ENCODE results near the gene TNFRSF1A. TPM values are rescaled to one million over a fixed set of nuclear protein-coding genes. Genes with fewer than 3 reads are reported as not detected.
A peak's percentile ranks its signal among the peaks of the same experiment; 100 is the strongest.

TNFRSF1A gene
- total and polyA plus RNA-seq, 10 donors, result 22.5 to 578 (median 211) TPM

DNA sequence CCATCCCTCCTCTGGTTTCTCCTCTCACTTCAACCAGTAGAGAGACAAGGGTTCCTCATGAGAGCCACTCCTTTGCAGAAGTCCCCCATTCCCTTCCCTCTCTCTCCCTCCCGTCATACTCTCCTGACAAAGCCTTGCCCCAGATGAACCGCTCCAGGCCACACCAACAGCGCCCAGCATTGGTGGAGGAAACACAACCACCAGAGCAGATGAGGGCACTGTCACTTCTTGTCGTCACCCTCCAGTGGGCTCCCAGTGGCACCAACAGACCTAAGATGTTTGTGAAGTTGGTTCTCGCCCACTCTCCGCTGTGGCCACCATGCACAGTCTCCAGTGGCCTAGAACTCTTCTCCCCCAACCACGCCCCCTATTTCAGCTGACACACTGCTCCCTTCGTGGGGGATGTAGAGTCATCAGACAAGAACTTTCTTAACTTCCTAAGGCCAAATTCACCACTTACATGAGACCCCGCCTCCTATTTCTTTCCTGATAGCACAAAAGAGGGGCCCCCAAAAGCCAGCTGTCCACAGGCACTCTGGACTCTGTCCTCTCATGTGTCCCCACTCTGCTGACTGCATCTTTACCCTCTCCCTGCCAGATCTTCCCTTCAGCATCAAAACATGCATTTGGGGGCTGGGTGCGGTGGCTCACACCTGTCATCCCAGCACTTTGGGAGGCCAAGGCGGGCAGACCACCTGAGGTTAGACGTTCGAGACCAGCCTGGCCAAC is 60.6 kb downstream of the TNFRSF1A start:
- H3K4me3 ChIP-seq, result no peak overlapping the region
- H3K27ac ChIP-seq, result no peak overlapping the region
- 83 to 93% (median 86%) methylated on average over 13 of the region's 13 CpGs for WGBS, 5 donors
- H3K4me1 ChIP-seq, result peaks cover 10 to 49% (median 26%) of the 10 kb centered on the region in 6 donors
- intact Hi-C loops (cut with DNase I; ENCODE audit: low total_unique reads), result loop anchor here (2.0 kb wide), 1 partner anchor 86 kb away; no protein-coding TSS in a partner anchor
- peak; percentile 56 for DNase-seq
- H3K27me3 ChIP-seq (replicated peaks in 1 of 7), result peaks cover 0 to 40% (median 0%) of the 10 kb centered on the region in 7 donors
- no peaks in the 10 kb centered on the region for H3K36me3 ChIP-seq
- H3K9me3 ChIP-seq, result no peaks in the 10 kb centered on the region
- TF ChIP-seq POLR2A (IDR thresholded peaks at IDR 0.05) (no peak), POLR2AphosphoS5 (IDR thresholded peaks at IDR 0.05) (no peak)
- TF ChIP-seq, protein P1, sequence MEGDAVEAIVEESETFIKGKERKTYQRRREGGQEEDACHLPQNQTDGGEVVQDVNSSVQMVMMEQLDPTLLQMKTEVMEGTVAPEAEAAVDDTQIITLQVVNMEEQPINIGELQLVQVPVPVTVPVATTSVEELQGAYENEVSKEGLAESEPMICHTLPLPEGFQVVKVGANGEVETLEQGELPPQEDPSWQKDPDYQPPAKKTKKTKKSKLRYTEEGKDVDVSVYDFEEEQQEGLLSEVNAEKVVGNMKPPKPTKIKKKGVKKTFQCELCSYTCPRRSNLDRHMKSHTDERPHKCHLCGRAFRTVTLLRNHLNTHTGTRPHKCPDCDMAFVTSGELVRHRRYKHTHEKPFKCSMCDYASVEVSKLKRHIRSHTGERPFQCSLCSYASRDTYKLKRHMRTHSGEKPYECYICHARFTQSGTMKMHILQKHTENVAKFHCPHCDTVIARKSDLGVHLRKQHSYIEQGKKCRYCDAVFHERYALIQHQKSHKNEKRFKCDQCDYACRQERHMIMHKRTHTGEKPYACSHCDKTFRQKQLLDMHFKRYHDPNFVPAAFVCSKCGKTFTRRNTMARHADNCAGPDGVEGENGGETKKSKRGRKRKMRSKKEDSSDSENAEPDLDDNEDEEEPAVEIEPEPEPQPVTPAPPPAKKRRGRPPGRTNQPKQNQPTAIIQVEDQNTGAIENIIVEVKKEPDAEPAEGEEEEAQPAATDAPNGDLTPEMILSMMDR (IDR thresholded peaks at IDR 0.05 in 8 of 11, conservative IDR thresholded peaks at IDR 0.05 in 3 of 11), result no peak

DNA sequence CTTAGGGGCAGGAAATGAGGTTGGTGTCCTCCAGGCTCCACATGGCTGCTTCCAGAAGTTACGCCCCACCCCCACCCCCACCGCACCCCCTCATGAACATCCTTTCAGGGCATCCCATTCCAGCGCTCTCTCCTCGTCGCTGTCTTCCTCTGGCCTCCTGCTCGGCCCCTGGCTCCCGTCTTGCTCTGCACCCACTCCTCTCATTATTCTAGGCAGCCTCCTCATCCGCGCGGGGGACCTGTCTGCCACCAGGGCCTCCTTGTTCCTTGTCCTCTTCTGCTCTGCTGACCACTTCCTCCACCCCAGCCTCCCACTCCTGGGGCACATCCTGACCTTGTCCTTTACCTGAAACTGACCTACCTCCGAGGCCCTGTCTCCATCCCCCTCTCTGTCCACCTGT is 61.2 kb downstream of the TNFRSF1A start:
- WGBS, 5 donors, result 80 to 93% (median 88%) methylated on average over 11 of the region's 11 CpGs
- DNase-seq, result peak; percentile 63
- no peaks in the 10 kb centered on the region for H3K9me3 ChIP-seq
- peaks cover 10 to 44% (median 26%) of the 10 kb centered on the region in 6 donors for H3K4me1 ChIP-seq
- H3K27ac ChIP-seq, result peak overlapping the region in 1 of 8 donors; percentile 87
- H3K36me3 ChIP-seq, result no peaks in the 10 kb centered on the region
- no peak overlapping the region for H3K4me3 ChIP-seq
- TF ChIP-seq, protein P1 (IDR thresholded peaks at IDR 0.05 in 8 of 11, conservative IDR thresholded peaks at IDR 0.05 in 3 of 11), result no peak
- TF ChIP-seq POLR2A (IDR thresholded peaks at IDR 0.05) (no peak), POLR2AphosphoS5 (IDR thresholded peaks at IDR 0.05) (no peak)
- intact Hi-C loops (cut with DNase I; ENCODE audit: low total_unique reads), result loop anchor here (2.0 kb wide), 1 partner anchor 86 kb away; no protein-coding TSS in a partner anchor
- peaks cover 0 to 45% (median 0%) of the 10 kb centered on the region in 7 donors for H3K27me3 ChIP-seq (replicated peaks in 1 of 7)

DNA sequence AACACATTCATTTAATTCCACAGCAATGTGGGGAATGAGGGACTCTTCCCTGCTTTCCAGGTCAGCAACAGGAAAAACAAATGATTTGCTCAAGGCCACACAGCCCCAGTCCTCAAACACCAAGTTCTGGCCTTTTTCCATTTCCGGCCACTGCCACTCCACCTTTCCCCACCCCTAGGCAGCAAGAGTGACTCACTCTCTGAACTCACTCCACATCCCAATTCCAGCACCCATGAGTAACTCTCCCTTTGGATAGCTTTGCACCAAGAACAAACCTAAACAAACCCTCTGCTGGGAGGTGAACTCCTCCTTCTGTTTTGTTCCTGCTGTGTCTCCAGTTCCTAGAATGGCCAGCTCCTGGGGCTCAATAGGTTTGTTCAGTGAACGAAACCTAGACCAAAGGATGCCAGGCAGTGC is 61.8 kb downstream of the TNFRSF1A start:
- peaks cover 10 to 37% (median 24%) of the 10 kb centered on the region in 6 donors for H3K4me1 ChIP-seq
- H3K36me3 ChIP-seq, result no peaks in the 10 kb centered on the region
- no peaks in the 10 kb centered on the region for H3K9me3 ChIP-seq
- DNase-seq, result peak; percentile 53
- intact Hi-C loops (cut with DNase I; ENCODE audit: low total_unique reads), result loop anchor here (2.0 kb wide), 1 partner anchor 85 kb away; no protein-coding TSS in a partner anchor
- peak overlapping the region in 4 of 8 donors; percentile 44 to 87 (median 82) for H3K27ac ChIP-seq
- H3K4me3 ChIP-seq, result no peak overlapping the region
- WGBS, 5 donors, result 64 to 86% (median 76%) methylated on average over 2 of the region's 2 CpGs
- TF ChIP-seq, protein P1 (IDR thresholded peaks at IDR 0.05 in 8 of 11, conservative IDR thresholded peaks at IDR 0.05 in 3 of 11), result no peak
- TF ChIP-seq POLR2AphosphoS5 (IDR thresholded peaks at IDR 0.05) (peak in 1 of 3 donors; percentile 40), POLR2A (IDR thresholded peaks at IDR 0.05) (no peak)
- H3K27me3 ChIP-seq (replicated peaks in 1 of 7), result peaks cover 0 to 46% (median 0%) of the 10 kb centered on the region in 7 donors

DNA sequence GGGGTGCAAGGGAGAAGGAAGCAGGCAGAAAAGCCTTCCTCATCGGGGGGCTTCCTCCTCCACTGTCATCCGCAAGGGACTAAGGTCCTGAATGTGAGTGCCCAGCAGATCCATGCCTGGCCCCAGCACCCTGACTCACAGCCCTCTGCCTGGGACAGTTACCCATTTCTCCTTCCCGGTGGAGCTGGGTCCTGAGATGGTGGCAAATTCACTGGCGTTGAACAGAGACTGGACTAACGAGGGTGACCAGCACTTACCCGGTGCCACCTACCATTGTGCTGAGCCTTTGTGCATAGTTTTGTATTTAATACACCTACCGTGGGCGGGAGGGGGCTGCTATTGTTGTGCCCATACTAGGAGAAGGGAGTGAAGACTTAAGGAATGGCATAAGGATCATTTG is 62.2 kb downstream of the TNFRSF1A start:
- Histone ChIP-seq H3K27me3 (replicated peaks in 1 of 7) (peaks cover 0 to 50% (median 0%) of the 10 kb centered on the region in 7 donors), H3K9me3 (no peaks in the 10 kb centered on the region), H3K4me1 (peaks cover 10 to 35% (median 22%) of the 10 kb centered on the region in 6 donors), H3K4me3 (no peak overlapping the region), H3K27ac (peak overlapping the region in 5 of 8 donors; percentile 44 to 87 (median 80)), H3K36me3 (no peaks in the 10 kb centered on the region)
- DNase-seq, result peak; percentile 68
- 75 to 96% (median 84%) methylated on average over 8 of the region's 8 CpGs for WGBS, 5 donors
- TF ChIP-seq POLR2A (IDR thresholded peaks at IDR 0.05) (no peak), POLR2AphosphoS5 (IDR thresholded peaks at IDR 0.05) (no peak)
- TF ChIP-seq, protein P1 (IDR thresholded peaks at IDR 0.05 in 8 of 11, conservative IDR thresholded peaks at IDR 0.05 in 3 of 11), result no peak
- intact Hi-C loops (cut with DNase I; ENCODE audit: low total_unique reads), result loop anchor here (2.0 to 5.0 kb wide), 2 partner anchors 85 to 212 kb away; no protein-coding TSS in a partner anchor

Data from spleen (tissue), 11 donors.